CD4-positive, alpha-beta T cell treated with Interleukin-17A for 4 hours (primary cell): ENCODE measurements around the gene ACSL4.
A peak's percentile ranks its signal among the peaks of the same experiment; 100 is the strongest.
"Not testable (repeated sequence)": the region's sequence is repeated elsewhere in the genome, so short reads cannot be mapped to it uniquely, and the experiment has no call there.

Source experiments
- DNase-seq: peaks from one replicate; pipeline ENCODE4 v3.0.0-alpha.2; 2020; ENCODE audit warnings: mixed read lengths

ACSL4 gene

GRCh38 chrX:109732807-109733612, at the start of gene ACSL4:
Gene ACSL4 (minus strand): TSS chrX:109733257. CDS start chrX:109683363, 49,894 bp downstream.
- DNase-seq, result peak; percentile 90

DNA sequence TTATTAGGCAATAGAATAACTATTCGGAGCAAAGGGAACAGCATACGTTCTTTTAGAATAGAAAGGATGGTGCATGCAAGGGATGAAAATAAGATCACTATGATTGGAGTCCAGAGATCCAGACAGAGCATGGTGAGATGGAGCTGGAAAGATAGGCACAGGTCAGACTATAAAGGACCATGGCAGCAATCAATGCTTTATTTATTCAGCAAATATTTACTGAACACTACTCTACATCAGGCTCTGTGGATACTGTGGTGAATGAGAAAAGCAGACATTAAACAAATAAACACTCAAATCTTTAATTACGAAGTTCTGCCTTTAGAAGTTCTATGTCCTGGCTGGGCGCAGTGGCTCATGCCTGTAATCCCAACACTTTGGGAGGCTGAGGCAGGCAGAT, 44.7 kb upstream of the ACSL4 start:
- DNase-seq, result no peak

DNA sequence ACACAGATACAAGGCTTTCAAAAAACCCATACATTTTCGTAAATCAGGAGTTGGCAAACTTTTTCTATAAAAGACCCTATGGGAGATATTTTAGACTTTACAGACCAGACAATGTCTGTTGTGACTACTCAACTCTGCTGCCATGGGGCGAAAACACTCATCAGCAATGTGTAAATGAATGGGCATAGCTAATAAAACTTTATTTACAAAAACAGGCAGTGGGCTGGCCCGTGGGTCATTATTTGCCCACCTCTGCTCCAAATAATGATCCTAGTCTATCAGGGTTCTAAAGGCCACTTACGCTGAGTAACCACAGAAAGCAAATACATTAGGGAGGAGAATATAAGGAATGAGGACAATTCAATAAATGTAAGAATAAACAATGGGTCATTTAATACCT, 43.9 kb upstream of the ACSL4 start:
- DNase-seq, result no peak

DNA sequence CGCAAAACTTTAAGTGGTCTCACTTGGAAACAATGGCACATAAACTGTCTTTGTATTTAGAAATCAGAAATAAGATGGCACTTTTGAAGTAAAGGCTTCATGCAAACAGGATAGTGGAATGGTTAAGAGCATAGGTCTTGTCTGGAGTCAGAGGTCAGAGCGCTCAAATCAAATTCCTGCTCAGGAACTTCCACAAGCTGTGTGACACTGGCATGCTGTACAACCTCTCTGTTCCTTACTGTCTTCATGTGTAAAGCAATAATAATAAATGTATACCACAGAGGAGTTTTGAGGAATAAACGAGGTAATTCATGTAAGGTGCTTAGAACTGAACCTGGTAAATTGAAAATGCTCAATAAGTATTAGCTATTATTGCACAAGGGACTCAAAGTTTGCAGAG, 43.4 kb upstream of the ACSL4 start:
- DNase-seq, result no peak

DNA sequence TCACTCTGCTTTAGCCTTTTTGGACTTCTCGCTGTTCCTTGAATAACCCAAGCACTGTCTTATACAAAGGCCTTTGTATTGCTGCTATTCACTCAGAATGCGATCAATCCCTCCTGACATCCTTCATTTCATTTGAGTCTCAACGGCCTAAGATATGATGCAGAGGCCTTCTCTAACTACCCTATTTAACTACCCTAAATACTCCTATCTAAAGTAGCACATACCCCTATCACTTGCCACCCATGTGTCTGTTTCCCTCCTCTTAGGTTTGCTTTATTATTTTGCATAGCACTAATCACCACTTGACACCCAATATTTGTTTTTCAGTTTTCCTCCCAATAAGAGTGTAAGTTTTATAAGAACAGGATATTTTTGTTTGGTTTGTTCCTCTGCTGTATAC, 42.3 kb upstream of the ACSL4 start:
- no peak for DNase-seq

DNA sequence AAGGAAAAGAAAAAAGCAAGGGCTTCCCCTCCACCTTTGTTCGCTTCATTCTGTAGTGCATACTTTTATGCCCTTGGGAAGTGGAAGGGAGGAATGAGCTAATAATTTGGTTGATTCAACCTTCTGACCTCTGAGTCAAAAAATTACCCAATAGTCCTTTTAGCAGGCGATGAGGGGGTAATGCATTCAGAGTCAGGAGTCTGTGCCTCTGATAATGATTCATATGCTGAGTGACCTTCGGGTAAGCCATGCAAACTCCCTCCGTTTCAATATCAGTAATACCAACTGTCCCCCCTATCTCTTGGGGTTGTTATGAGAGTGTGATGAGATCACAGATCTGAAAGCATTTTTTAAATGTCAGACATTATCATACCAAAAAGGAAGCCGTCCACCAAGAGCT, 41.6 kb upstream of the ACSL4 start:
- no peak for DNase-seq

DNA sequence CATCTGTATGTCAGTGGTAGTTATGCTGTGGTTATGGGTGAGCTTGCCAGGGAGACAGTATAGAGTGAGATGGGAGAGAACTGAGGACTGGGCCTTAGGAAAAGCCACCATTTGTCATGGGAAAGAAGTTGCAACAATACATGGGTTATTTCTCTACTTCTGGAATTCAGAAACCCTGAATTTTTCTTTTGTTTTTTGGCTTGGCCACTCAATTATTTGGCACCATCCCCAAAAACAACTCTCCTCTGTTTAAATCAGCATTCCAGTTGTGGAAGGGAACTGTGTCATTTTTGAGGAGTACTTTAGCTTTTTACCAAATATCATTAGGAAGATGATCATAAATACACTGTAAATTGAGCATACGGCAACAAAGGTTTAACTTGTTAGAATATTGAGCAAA, 41.1 kb upstream of the ACSL4 start:
- no peak for DNase-seq

GRCh38 chrX:109773374-109773773, 40.3 kb upstream of the ACSL4 start:
- DNase-seq, result no peak

DNA sequence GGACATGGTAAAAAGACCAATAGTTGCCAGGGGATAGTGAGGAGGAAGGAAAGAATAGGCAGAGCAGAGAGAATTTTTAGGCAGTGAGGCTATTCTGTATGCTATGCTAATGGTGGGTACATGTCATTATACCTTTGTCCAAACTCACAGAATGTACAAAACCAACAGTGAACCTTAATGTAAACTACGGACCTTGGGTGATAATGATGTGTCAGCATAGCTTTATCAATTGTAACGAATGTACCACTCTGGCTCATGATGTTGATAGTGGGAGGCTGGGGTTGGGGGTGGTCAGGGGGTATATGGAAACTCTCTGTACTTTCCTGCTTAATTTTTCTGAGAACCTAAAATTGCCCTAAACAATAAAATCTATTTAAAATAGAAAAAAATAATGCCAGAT, 37.7 kb upstream of the ACSL4 start:
- no peak for DNase-seq

DNA sequence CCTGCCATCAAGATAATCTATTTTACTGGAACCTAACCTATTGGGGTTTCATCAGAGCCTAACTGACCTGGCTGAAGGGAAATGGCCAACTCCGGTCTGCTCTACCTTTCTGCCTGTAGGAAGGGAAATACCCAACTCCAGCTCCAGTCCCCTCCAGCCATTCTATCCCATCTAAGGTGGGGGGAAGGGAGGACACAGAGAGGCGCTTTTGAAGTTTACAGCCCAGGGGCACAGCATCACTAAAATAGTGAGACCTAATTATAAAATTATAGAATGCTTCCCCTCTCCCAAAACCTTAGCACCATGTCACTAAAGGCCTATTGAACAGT, 27.8 kb upstream of the ACSL4 start:
- no peak for DNase-seq

DNA sequence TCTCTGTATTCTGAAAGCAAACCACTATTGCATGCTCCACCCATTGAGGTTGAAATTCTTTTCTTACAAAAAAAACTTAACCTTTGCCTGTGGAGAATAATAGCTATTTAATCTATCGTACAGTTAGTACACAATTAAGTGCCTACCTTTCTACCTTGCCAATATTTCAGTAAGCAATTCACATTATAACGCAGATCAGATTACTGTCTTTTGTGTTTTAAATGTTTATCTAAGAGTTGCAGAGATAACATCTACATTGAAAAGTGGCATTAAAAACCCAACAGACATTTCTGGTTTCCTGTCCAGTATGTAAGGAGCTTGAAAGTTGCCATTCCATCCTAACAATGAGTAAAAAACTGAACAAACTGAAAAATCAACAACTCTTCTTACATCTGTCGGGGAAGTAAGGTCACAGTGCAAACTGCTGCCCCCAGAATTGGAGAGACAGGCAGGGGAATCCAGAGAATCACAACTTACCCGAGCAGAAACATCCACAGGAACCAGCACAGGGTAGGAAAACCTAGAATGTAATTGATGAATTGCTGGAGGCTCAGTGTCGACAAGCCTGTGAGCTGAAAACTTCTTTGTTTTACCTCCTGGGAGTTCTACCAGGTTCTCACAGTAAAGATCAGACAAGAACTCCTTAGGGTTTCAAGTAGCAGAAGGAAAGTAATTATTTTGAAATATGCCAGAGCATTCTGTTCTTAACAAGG, 27.3 kb upstream of the ACSL4 start:
- no peak for DNase-seq

DNA sequence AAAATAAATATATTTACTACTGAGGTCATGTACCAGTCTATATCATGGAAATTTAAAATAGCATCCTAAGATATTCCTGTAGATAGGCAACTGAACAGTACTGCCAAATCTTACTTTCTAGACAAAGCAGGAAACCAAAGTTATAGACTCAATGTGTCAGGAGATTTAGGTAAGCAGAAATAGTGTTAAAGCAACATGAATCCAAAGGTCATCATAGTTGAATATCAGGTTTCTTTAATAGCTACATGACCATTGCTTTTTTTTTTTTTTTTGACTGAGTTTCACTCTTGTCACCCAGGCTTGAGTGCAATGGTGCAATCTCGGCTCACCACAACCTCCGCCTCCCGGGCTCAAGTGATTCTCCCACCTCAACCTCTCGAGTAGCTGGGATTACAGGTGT, 20.2 kb upstream of the ACSL4 start:
- no peak for DNase-seq

- no peak for DNase-seq
These were observed 18.6 kb upstream of the ACSL4 start for GRCh38 chrX:109751698-109752097.

GRCh38 chrX:109749207-109749606, 16.1 kb upstream of the ACSL4 start:
- no peak for DNase-seq

DNA sequence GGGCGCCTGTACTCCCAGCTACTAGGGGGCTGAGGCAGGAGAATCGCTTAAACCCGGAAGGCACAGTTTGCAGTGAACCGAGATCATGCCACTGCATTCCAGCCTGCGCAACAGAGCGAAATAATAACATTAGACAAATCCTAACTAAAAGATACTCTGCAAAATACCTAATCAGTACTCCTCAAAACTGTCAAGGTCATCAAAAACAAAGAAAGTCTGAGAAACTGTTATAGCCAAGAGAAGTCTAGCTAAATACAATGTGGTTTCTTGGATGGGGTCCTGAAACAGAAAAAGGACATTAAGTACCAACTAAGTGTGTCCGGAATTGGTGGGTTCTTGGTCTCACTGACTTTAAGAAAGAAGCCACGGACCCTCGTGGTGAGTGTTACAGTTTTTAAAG, 14.6 kb upstream of the ACSL4 start:
- no peak for DNase-seq

- no peak for DNase-seq
These were observed 9.7 kb upstream of the ACSL4 start for GRCh38 chrX:109742722-109743121.

- not testable (repeated sequence) for DNase-seq
These were observed 7.8 kb upstream of the ACSL4 start for GRCh38 chrX:109740896-109741295.

DNA sequence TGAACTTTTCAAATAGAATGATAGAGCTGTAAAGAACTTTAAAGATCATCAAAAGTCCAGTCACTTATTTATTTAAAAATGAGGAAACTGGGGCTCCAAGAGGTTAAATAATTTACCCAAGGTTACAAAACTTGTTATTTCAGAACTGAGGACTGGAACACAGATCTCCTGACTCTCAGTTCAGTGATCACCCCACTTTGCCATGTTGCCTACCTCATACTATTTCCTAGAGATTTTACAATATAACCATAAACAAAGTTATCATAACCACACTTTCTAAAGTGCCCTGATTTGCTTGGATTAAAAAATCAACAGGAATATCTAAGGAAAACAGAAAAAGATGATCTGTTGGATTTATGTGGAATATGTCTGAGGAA, 7.4 kb upstream of the ACSL4 start:
- DNase-seq, result no peak

GRCh38 chrX:109739625-109740432, 6.8 kb upstream of the ACSL4 start:
- no peak for DNase-seq

DNA sequence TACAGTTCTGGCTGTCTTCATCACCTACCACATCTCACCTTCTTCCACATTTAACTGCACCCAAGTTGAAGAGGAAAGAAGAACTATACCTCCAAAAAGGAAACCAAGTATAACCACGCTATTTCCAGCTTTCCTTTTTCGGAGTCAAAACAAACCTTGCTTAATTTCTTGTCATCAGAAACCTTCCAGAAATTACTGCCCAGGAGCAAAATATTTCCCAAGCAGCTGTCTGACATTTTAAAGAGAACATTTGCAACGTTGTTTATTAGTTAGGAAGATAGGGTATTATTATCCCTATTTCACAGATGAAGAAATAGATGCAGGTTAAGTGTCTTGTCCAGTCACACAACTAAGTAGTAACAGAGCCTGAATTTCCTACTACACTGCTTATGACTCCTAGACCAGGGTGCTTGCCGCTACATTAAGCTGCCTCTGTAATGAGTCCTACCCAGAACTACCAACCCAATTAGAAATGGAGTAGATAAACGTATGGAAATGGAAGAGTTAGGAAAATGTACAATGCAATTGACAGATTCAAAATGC, 2.2 kb upstream of the ACSL4 start:
- no peak for DNase-seq

DNA sequence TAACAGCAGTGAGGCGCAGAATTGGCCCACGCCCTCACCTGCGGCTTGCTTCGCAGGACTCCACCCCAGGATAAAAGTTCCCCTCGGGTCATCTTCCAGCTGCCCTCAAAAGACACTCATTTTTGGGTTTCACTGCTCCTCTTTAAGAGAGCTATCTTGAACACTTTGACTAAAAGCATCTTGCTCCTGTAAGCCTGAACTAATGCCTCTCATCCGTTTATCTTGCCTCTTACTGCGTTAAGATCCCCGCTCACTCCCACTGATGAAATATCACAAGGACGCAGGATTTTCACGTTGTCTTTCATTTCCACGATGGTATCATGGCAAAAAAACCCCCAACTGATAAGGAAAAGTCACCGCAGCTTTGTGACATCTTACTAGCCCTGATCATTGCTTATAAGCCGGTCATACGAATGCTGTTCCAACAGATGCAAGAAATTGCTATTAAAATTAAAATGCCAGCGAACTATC, 591 bp upstream of the ACSL4 start:
- DNase-seq, result no peak

GRCh38 chrX:109732017-109732801, 848 bp downstream of the ACSL4 start:
- DNase-seq, result peak; percentile 22

DNA sequence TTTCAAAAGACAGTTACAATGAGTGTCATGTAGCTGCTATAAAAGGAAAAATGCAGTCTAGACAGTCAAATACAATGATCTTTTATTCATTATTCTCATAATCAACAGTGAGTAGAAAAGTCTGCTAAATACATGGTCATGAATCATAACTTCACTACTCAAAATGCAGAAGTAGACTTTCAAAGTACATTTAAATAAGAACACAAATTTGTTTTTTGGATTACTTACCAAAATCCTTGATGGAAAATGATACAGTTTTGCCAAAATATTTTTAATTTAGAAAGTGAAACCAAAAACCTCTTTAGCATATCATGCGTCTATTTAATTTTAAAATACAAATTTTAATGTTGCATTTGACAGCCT, 4.9 kb downstream of the ACSL4 start:
- no peak for DNase-seq
